IMR-90 (cell line): Measurements from ENCODE around the gene KLHL14. TPM values are rescaled to one million over a fixed set of nuclear protein-coding genes. Genes with fewer than 3 reads are reported as not detected.

Experiments used
- ATAC-seq: fragments of 200-7000 bp; cut with Tn5 transposase; 2 replicates; pipeline ENCODE4 v1.9.1; 2020; ENCODE audit warnings: low read depth, mild to moderate bottlenecking, moderate library complexity
- BruUV-seq: library from RNA; stranded (reverse); fragments of 400-500 nt; replicated peaks from 2 replicates; lab custom pipeline; 2021; lab: Mats Ljungman, UMichigan
- CTCF ChIA-PET: fragments of 300-600 bp; formaldehyde crosslinking; extraction: SDS; loops from one replicate; lab custom pipeline; 2021; ENCODE audit warnings: antibody characterized with exemption; lab: Yijun Ruan, JAX
- POLR2A ChIA-PET: fragments of 300-600 bp; sonication (Branson Sonifier 250); formaldehyde crosslinking; loops from one replicate; lab custom pipeline; 2022; ENCODE audit warnings: antibody characterized with exemption; ENCODE audit not compliant: unreplicated experiment; lab: Charles Lee
- DNase-seq: peaks from one replicate; pipeline ENCODE4 v3.0.0; 2013
- H2AFZ ChIP-seq: replicated peaks from 2 replicates; pipeline ENCODE3; 2013; ENCODE audit warnings: low read length, mild to moderate bottlenecking; ENCODE audit not compliant: poor library complexity
- H2AK5ac ChIP-seq: 2 replicates; pipeline ENCODE4 v1.6.1; 2013; ENCODE audit warnings: low read depth, low read length, inconsistent platforms
- H2AK9ac ChIP-seq: replicated peaks from 2 replicates; pipeline ENCODE3; 2013; ENCODE audit warnings: mild to moderate bottlenecking, low read depth, low read length, moderate library complexity; ENCODE audit not compliant: poor library complexity
- H2BK120ac ChIP-seq: 2 replicates; pipeline ENCODE4 v1.6.1; 2013; ENCODE audit warnings: low read depth, low read length, inconsistent platforms
- H2BK15ac ChIP-seq: 3 replicates; pipeline ENCODE4 v1.6.1; 2013; ENCODE audit warnings: low read depth, low read length, inconsistent platforms
- H2BK20ac ChIP-seq: 2 replicates; pipeline ENCODE4 v1.6.1; 2013; ENCODE audit warnings: low read depth, mild to moderate bottlenecking, inconsistent platforms, low read length, moderate library complexity
- H2BK5ac ChIP-seq: 2 replicates; pipeline ENCODE4 v1.6.1; 2013; ENCODE audit warnings: mild to moderate bottlenecking, low read depth, low read length, inconsistent platforms; ENCODE audit not compliant: poor library complexity, severe bottlenecking
- H3K14ac ChIP-seq: replicated peaks from 2 replicates; pipeline ENCODE4 v1.6.1; 2013; ENCODE audit warnings: low read depth, low read length, inconsistent platforms
- H3K18ac ChIP-seq: 2 replicates; pipeline ENCODE4 v1.6.1; 2013; ENCODE audit warnings: low read depth, low read length, control low read depth
- H3K23ac ChIP-seq: 2 replicates; pipeline ENCODE4 v1.6.1; 2013; ENCODE audit warnings: low read depth, low read length, inconsistent platforms
- H3K27ac ChIP-seq: 2 replicates; pipeline ENCODE4 v1.5.1; 2013; ENCODE audit warnings: mild to moderate bottlenecking, control low read depth, low read length; ENCODE audit not compliant: insufficient read depth
- H3K27me3 ChIP-seq: 2 replicates; pipeline ENCODE4 v1.6.1; 2013; ENCODE audit warnings: low read length; ENCODE audit not compliant: control insufficient read depth, insufficient read depth
- H3K36me3 ChIP-seq: 2 replicates; pipeline ENCODE4 v1.6.1; 2013; ENCODE audit warnings: low read length, mixed read lengths; ENCODE audit not compliant: control insufficient read depth, insufficient read depth
- H3K4ac ChIP-seq: 2 replicates; pipeline ENCODE4 v1.6.1; 2013; ENCODE audit warnings: low read depth, low read length, inconsistent platforms
- H3K4me1 ChIP-seq: 2 replicates; pipeline ENCODE4 v1.6.1; 2013; ENCODE audit warnings: low read length, mixed read lengths; ENCODE audit not compliant: control insufficient read depth, insufficient read depth
- H3K4me2 ChIP-seq: 2 replicates; pipeline ENCODE4 v1.6.1; 2013; ENCODE audit warnings: low read depth, mild to moderate bottlenecking, control low read depth, low read length, moderate library complexity
- H3K4me3 ChIP-seq: 2 replicates; pipeline ENCODE4 v1.5.1; 2013; ENCODE audit warnings: low read depth, mild to moderate bottlenecking, control low read depth, low read length, moderate library complexity; ENCODE audit not compliant: insufficient read depth
- H3K56ac ChIP-seq: 2 replicates; pipeline ENCODE4 v1.6.1; 2013; ENCODE audit warnings: low read length, inconsistent platforms; ENCODE audit not compliant: insufficient read depth; ENCODE audit errors: extremely low read depth
- H3K79me1 ChIP-seq, 2 experiments: 2 replicates each; pipeline ENCODE4 v1.6.1; 2013; ENCODE audit warnings: low read length in 2 of 2, inconsistent platforms in 1 of 2, low read depth in 1 of 2
- H3K9ac ChIP-seq: 2 replicates; pipeline ENCODE4 v1.6.1; 2013; ENCODE audit warnings: low read depth, low read length, control low read depth
- H3K9me1 ChIP-seq: 2 replicates; pipeline ENCODE4 v1.6.1; 2013; ENCODE audit warnings: low read length, inconsistent platforms; ENCODE audit not compliant: insufficient read depth
- H3K9me3 ChIP-seq: 2 replicates; pipeline ENCODE4 v1.6.1; 2013; ENCODE audit warnings: low read length; ENCODE audit not compliant: control insufficient read depth, insufficient read depth
- H4K20me1 ChIP-seq: 2 replicates; pipeline ENCODE4 v1.6.1; 2013; ENCODE audit warnings: low read length, inconsistent platforms; ENCODE audit not compliant: insufficient read depth
- H4K5ac ChIP-seq: 2 replicates; pipeline ENCODE4 v1.6.1; 2013; ENCODE audit warnings: mild to moderate bottlenecking, low read depth, low read length, control low read depth
- H4K8ac ChIP-seq, 2 experiments: 2 replicates each; pipeline ENCODE4 v1.6.1; 2013; ENCODE audit warnings: low read depth in 2 of 2, low read length in 2 of 2, control low read depth in 1 of 2, inconsistent platforms in 1 of 2
- H4K91ac ChIP-seq: 2 replicates; pipeline ENCODE4 v1.6.1; 2013; ENCODE audit warnings: low read depth, low read length, inconsistent platforms; ENCODE audit not compliant: insufficient read depth
- BHLHE40 ChIP-seq: fragments of 150-350 bp; IDR thresholded peaks from 2 replicates; pipeline ENCODE4 v1.6.1; 2016; ENCODE audit warnings: mild to moderate bottlenecking, low read depth, low read length
- MXI1 ChIP-seq: IDR thresholded peaks from 2 replicates; pipeline ENCODE4 v1.6.1; 2012; ENCODE audit warnings: low read depth, mild to moderate bottlenecking, low read length, moderate library complexity, borderline replicate concordance
- POLR2A ChIP-seq: IDR thresholded peaks from 2 replicates; pipeline ENCODE4 v1.6.1; 2012; ENCODE audit warnings: mild to moderate bottlenecking, low read depth, low read length
- RAD21 ChIP-seq: IDR thresholded peaks from 2 replicates; pipeline ENCODE4 v1.6.1; 2012; ENCODE audit warnings: low read length, improper control_type of control experiment
- SMC3 ChIP-seq: fragments of 150-350 bp; IDR thresholded peaks from 2 replicates; pipeline ENCODE4 v1.6.1; 2016; ENCODE audit warnings: low read depth, mild to moderate bottlenecking, antibody characterized with exemption, low read length, moderate library complexity
- WGBS, 2 experiments: methylation state at CpG; one replicate each; pipeline versions ENCODE4 v1.1.5 to v1.1.7; 2013; ENCODE audit warnings: missing lambda C conversion rate in 2 of 2; ENCODE audit not compliant: insufficient read length in 1 of 2; ENCODE audit errors: extremely low coverage in 2 of 2; 5-methylcytosine and 5-hydroxymethylcytosine counted together
- dilution Hi-C: fragments of 300-500 bp; cut with HindIII; formaldehyde crosslinking; loops from one replicate; pipeline ENCODE4 v1.14.3; 2018; ENCODE audit warnings: low sequenced_read_pairs; ENCODE audit not compliant: unreplicated experiment
- in situ Hi-C: fragments of 300-500 bp; cut with MboI; formaldehyde crosslinking; loops from 3 replicates; pipeline ENCODE4 v1.14.3; 2019; ENCODE audit warnings: low sequenced_read_pairs, inconsistent platforms, mixed read lengths
- intact Hi-C: fragments of 100-400 bp; cut with micrococcal nuclease; formaldehyde crosslinking; loops from 2 replicates; pipeline ENCODE4 v1.10.0; 2022
- polyA plus RNA-seq, 3 experiments: library from polyadenylated mRNA; depleted of rRNA; stranded (reverse); fragments of >200 nt; gene quantifications; 2 replicates each; pipeline ENCODE4 v1.2.3, GENCODE V29; 2012; ENCODE audit warnings: low replicate concordance in 1 of 3
- total RNA-seq: library from RNA; depleted of rRNA; stranded (reverse); fragments of >200 nt; gene quantifications from 2 replicates; pipeline ENCODE4 v1.2.3, GENCODE V29; 2012

Gene KLHL14
- total and polyA plus RNA-seq, 2 of the 4 experiments (the other 2 are of a cell fraction) = not detected

GRCh38 chr18:32712860-32713259 lies 60.0 kb downstream of the KLHL14 start:
- H3K79me1 ChIP-seq = no peaks in the 10 kb centered on the region
- BruUV-seq = no TSS peak
- H4K5ac ChIP-seq = no peak overlapping the region
- no peaks in the 10 kb centered on the region for H3K36me3 ChIP-seq
- ChIA-PET POLR2A (no interaction called here), CTCF (no interaction called here)
- WGBS, 2 experiments = no CpG with 5 or more reads among the region's 1 CpG
- no peak overlapping the region for H4K91ac ChIP-seq
- no peak overlapping the region for H3K18ac ChIP-seq
- no peak overlapping the region for H2BK20ac ChIP-seq
- H3K4ac ChIP-seq = no peak overlapping the region
- no peak overlapping the region for H2AFZ ChIP-seq
- no peak overlapping the region for H4K8ac ChIP-seq
- no peak overlapping the region for H3K9ac ChIP-seq
- DNase-seq = no peak
- H3K27me3 ChIP-seq = no peaks in the 10 kb centered on the region
- no peaks in the 10 kb centered on the region for H3K9me1 ChIP-seq
- dilution Hi-C loops = no loop called here
- no peak overlapping the region for H3K4me3 ChIP-seq
- no peak overlapping the region for H3K4me2 ChIP-seq
- intact Hi-C loops = no loop called here
- H4K20me1 ChIP-seq = no peaks in the 10 kb centered on the region
- H2BK15ac ChIP-seq = no peak overlapping the region
- H2AK9ac ChIP-seq = no peak overlapping the region
- H3K4me1 ChIP-seq = no peaks in the 10 kb centered on the region
- H3K56ac ChIP-seq = no peak overlapping the region
- H2BK120ac ChIP-seq = no peak overlapping the region
- H3K23ac ChIP-seq = no peak overlapping the region
- ATAC-seq = no peak
- no peak overlapping the region for H3K14ac ChIP-seq
- H3K9me3 ChIP-seq = no peaks in the 10 kb centered on the region
- H2AK5ac ChIP-seq = no peak overlapping the region
- no peak overlapping the region for H3K27ac ChIP-seq
- no peak overlapping the region for H2BK5ac ChIP-seq
- in situ Hi-C loops = no loop called here
- TF ChIP-seq MXI1 = no peak
- no peak for TF ChIP-seq SMC3
- no peak for TF ChIP-seq POLR2A
- TF ChIP-seq BHLHE40 = no peak
- no peak for TF ChIP-seq RAD21
